Right renal pelvis (tissue), 4 donors: ENCODE measurements around the gene WIF1. TPM values are rescaled to one million over a fixed set of nuclear protein-coding genes. Genes with fewer than 3 reads are reported as not detected.

Experiments
- DNase-seq, 4 donors: peaks; one replicate each; pipeline ENCODE4 v3.0.0-alpha.2; 2013; ENCODE audit warnings: low read depth in 4 of 4, low spot score in 3 of 4, missing footprints in 1 of 4
- polyA plus RNA-seq, 4 donors: library from polyadenylated mRNA; unstranded; fragments of 120-200 nt; gene quantifications; one replicate each; pipeline ENCODE4 v1.2.1, GENCODE V29; 2013; ENCODE audit not compliant: insufficient read length in 4 of 4

The WIF1 gene
- 1 to 10 TPM; 1.9 to 2.9 (median 2.3) TPM for polyA plus RNA-seq

- DNase-seq = peak in 1 of 4 donors; percentile 21
These were observed at the start of gene WIF1 for GRCh38 chr12:65121049-65121955. Gene WIF1, minus strand, starts transcription at chr12:65121305. Its CDS starts 114 bp downstream, at chr12:65121191.

GRCh38 chr12:65170209-65170881, 49.2 kb upstream of the WIF1 start:
- DNase-seq = peak in 2 of 4 donors; percentile 22 to 26

GRCh38 chr12:65169320-65170208, 48.5 kb upstream of the WIF1 start, which contains the start of gene LEMD3:
Gene LEMD3, plus strand, starts transcription at chr12:65169583. Its CDS starts 14 bp downstream, at chr12:65169597.
- peak; percentile 90 to 93 (median 92) for DNase-seq

- DNase-seq = no peak
These were observed 47.7 kb upstream of the WIF1 start for GRCh38 chr12:65168681-65169319.

- no peak for DNase-seq
These were observed 43.7 kb upstream of the WIF1 start for GRCh38 chr12:65164774-65165173.

GRCh38 chr12:65164244-65164643, 43.1 kb upstream of the WIF1 start:
- DNase-seq = no peak

DNA sequence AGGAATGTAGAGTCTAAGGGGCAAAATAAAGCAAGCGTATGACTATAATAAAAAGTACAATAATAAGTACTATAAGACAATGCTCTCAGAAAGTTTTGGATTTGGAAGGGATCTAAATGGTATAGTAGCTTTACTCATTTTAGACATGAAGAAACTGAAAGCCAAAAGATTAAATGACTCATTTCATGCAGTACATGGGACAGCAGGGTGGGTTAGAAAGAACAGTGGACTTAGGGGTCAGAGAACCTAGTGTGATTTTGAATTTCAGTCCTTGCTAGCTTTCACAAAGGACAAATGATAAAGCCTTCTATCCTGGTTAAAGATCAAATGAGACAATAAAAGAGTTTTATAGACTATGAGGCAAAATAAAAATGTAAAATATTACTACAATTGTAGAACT, 41.5 kb upstream of the WIF1 start:
- no peak for DNase-seq

DNA sequence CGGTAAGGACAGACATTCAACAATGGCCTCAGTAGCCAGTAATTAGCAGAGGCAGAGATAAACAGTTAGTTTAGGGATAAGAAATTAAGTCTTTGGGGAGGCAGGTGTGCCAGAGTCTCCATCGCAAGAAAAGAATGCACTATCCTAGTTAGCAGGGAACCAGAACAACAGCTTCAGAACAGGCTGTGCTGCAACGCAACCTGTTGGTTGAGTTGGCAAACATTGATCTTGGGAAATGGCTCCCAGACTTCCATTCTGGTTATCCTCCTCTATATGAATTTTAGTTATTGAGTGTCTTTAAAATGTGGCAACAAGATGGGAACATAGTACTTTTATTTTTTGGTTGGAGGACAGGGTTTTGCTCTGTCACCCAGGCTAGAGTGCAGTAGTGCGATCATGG, 36.0 kb upstream of the WIF1 start:
- no peak for DNase-seq

DNA sequence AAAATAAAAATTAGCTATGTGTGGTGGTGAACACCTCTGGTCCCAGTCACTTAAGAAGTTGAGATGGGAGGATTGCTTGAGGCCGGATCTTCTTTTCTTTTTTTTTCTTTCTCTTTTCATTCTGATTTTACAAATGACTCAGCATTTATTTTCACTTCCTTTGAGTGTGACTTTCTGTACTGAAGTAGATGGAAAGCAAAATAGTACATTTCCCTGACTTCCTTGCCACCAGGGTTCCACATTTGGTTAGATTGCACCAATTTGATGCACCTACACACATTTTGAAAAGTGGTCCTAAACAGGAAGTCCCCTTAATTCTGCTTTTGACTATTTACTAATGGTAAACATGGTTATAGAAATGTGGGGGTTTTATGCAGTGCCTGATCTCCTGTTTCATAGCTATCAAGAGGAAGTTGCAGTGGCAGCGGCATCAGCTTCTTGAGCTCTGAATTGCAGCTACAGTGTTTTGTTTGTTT, 35.3 kb upstream of the WIF1 start:
- no peak for DNase-seq

GRCh38 chr12:65155784-65156183, 34.7 kb upstream of the WIF1 start:
- no peak for DNase-seq

DNA sequence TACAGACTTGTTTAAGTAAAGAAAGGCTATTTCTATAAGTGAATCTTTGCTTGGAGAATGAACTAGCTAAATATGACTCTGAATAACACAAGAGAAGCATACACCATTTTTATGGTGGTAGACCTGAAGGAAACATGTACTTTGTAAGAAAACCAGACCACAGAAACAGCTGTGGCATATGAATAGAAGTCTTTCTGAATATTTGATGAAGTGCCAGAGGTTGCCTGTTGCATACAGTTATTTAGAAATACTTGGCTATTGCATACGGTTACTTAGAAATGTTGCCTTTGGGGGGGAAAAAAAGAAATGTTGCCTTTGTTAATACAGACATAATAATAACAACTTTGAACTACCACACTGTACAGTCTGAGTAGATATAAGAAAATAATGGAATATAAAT, 31.5 kb upstream of the WIF1 start:
- no peak for DNase-seq

DNA sequence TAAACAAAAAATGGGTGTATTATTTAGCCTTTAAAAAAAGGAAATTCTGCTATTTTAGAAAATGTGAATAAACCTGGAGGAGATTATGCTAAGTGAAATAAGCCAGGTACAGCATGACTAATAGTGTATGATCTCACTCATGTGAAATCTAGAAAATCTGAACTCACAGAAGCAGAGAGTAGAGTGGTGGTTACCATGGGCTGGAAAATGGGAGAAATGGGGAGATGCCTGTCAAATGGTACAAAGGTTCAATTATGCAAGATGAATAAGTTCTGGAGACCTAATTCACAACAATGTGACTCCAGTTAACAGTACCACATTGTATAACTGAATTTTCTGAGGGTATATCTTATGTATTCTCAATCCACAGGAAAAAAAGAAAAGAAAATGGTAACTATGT, 30.9 kb upstream of the WIF1 start:
- DNase-seq = no peak

DNA sequence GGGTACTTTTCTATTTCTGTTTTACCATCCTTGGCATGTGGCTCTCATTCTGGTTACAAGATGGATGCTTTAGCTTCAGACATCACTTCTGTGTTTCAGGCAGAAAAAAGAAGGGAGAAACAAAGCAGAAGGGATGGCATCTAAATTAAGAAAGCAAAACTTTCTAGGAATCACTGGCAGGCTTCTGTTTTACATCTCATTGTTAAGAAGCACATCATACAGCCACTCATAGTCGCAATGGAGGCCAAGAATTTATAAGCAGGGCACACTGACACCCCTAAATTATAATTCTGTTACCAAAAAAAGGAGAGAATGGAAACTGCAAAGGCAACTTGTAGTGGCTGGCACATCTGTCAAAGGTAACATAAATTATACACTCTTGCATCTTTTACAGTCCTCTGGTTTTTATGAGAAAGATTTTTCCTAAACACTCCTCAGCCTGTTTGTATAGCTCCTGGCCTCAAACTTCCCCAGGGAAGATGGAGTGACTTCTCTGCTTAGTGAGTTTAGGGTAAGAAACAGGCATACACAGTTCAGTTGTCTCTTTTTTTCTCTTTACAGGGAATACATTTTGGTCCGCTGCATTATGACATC, 26.3 kb upstream of the WIF1 start:
- DNase-seq = no peak

DNA sequence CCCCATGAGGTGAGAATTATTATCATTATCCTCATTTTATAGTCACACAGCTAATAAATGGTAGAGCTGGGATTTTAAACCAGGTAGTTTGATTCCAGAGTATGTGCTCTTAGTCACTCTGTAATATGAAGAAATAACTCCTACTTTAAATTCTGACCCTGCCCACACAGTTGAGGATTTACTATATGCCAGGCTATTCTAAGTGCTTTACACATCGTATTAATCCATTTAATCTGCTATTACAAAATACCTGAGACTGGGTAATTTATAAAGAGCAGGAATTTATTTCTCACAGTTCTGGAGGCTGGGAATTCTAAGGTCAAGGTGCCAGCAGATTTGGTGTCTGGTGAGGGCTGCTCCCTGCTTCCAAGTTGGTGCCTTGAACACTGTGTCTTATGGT, 19.6 kb upstream of the WIF1 start:
- DNase-seq = no peak

DNA sequence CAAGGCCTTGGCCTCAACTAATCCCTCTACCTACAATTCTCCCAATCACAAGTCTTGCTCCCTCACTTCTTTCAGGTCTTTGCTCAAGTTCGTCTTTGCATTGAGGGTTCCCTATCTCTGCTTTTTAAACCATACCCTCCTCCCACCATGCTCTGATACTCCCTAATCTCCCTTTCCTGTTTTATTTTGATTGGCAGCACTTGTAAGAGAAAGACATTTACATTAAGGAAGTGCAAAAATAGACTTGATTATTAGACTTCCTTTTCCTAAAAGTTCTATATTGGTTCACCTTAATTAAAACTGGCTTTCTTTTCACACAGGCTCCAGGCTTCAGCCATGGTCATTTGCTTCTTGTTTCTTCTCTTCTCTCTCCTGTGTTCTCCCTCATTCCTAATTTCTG, 18.3 kb upstream of the WIF1 start:
- DNase-seq = no peak

DNA sequence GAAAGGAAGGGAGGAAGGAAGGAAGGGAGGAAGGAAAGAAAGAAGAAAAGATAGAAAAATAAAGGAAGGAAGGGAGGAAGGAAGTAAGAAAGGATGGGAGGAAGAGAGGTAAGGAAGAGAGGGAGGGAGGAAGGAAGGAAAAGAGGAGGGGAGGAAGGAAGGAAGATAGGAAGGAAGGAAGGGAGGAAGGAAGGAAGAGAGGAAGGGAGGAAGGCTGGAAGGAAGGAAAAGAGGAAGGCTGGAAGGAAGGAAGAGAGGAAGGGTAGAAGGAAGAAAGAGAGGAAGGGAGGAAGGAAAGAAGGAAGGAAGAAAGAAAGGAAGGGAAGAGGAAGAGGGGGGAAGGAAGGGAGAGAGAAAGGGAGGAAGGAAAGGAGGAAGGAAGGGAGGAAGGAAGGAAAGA, 12.8 kb upstream of the WIF1 start:
- no peak for DNase-seq

- no peak for DNase-seq
These were observed 5.4 kb upstream of the WIF1 start for GRCh38 chr12:65126482-65126881.

DNA sequence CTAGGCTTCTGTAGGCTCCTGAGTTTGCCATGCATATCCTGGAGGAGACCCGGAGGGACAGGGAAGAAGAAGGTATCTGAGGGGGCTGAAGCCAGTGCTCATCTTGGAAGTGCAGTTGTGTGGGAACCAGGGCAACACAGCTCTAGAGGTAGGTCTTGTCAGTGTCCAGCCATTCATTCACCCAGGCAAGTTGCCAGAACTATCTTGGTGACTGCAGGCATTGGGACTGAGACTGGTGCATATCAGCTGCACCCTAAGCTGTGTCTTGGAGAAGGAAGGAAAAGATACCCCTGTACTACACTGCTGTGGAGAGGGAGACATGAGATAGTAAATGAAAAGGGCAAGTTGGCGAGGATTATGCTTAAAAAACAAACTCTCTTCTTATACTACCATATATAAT, 4.9 kb upstream of the WIF1 start:
- DNase-seq = no peak

- DNase-seq = no peak
These were observed 4.1 kb upstream of the WIF1 start for GRCh38 chr12:65125247-65125646.
